ENCODE data around the gene ATG10.

Gene ATG10

GRCh38 chr5:82162573-82162972 lies 190.8 kb downstream of the ATG10 start:
- H3K27ac Mint-ChIP-seq = peak overlapping the region; percentile 66 to 99 (median 80)
- no peak for TF ChIP-seq CTCF (IDR thresholded peaks at IDR 0.05; ENCODE audit: unreplicated experiment in 3 of 3)
- no peaks in the 10 kb centered on the region for H3K36me3 Mint-ChIP-seq (ENCODE audit: low read depth)
- no peak overlapping the region for H3K4me3 Mint-ChIP-seq
- H3K9me3 Mint-ChIP-seq = no peaks in the 10 kb centered on the region
- peaks cover 43% of the 10 kb centered on the region for H3K4me1 Mint-ChIP-seq
- H3K27me3 Mint-ChIP-seq (ENCODE audit: low read depth) = no peaks in the 10 kb centered on the region

DNA sequence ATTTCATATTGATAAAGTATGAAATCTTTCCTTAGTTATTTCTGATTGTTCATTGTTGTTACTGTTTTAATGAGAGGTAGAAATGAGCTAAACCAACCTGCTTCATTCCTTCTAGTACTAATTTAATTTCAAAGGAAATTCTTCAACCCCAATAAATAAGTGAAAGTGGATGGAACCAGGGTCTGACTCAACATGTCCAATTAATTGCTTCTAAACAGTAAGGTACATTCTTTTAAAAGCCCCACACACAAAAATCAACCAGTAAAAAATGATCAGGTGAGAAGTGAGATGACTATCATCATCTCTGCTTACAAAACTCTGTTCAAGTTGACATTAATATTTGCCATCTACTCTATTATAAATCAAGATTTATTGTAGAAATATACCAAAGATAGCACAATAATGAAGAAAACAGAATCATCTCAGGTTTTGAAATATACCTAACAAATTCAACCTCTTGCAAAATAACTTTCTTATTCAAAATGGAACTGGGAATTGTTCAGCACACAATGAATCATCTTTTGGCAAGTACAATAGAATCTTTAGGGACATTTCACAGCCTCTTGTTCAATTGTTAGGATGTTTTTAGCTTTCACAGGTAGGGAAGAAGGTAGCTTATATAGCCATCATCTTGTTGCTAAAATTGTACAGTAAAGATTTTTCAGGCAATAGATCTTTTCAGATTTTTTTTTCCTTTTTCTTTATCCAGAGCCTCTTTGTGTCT lies 191.8 kb downstream of the ATG10 start:
- Mint-ChIP-seq H3K4me3 (no peak overlapping the region), H3K9me3 (no peaks in the 10 kb centered on the region), H3K27me3 (ENCODE audit: low read depth) (no peaks in the 10 kb centered on the region), H3K36me3 (ENCODE audit: low read depth) (no peaks in the 10 kb centered on the region), H3K4me1 (peaks cover 54% of the 10 kb centered on the region), H3K27ac (peak overlapping the region; percentile 93 to 99 (median 98))
- TF ChIP-seq CTCF (IDR thresholded peaks at IDR 0.05; ENCODE audit: unreplicated experiment in 3 of 3) = no peak

- Mint-ChIP-seq H3K27ac (peak overlapping the region; percentile 96 to 99 (median 98)), H3K4me1 (peaks cover 56% of the 10 kb centered on the region), H3K9me3 (no peaks in the 10 kb centered on the region), H3K27me3 (ENCODE audit: low read depth) (no peaks in the 10 kb centered on the region), H3K36me3 (ENCODE audit: low read depth) (no peaks in the 10 kb centered on the region), H3K4me3 (peak overlapping the region in 1 of 3 experiments; percentile 24)
- no peak for TF ChIP-seq CTCF (IDR thresholded peaks at IDR 0.05; ENCODE audit: unreplicated experiment in 3 of 3)
Observed at GRCh38 chr5:82164176-82164976, 192.6 kb downstream of the ATG10 start.

- peaks cover 56% of the 10 kb centered on the region for H3K4me1 Mint-ChIP-seq
- no peaks in the 10 kb centered on the region for H3K9me3 Mint-ChIP-seq
- peak overlapping the region; percentile 96 to 99 (median 98) for H3K27ac Mint-ChIP-seq
- no peak for TF ChIP-seq CTCF (IDR thresholded peaks at IDR 0.05; ENCODE audit: unreplicated experiment in 3 of 3)
- H3K36me3 Mint-ChIP-seq (ENCODE audit: low read depth) = no peaks in the 10 kb centered on the region
- H3K4me3 Mint-ChIP-seq = no peak overlapping the region
- H3K27me3 Mint-ChIP-seq (ENCODE audit: low read depth) = no peaks in the 10 kb centered on the region
Observed at GRCh38 chr5:82164977-82165713, 193.3 kb downstream of the ATG10 start.

- peak overlapping the region in 1 of 3 experiments; percentile 10 for H3K4me3 Mint-ChIP-seq
- H3K36me3 Mint-ChIP-seq (ENCODE audit: low read depth) = no peaks in the 10 kb centered on the region
- H3K9me3 Mint-ChIP-seq = no peaks in the 10 kb centered on the region
- peak; percentile 81 to 85 (median 85) for TF ChIP-seq CTCF (IDR thresholded peaks at IDR 0.05; ENCODE audit: unreplicated experiment in 3 of 3)
- no peaks in the 10 kb centered on the region for H3K27me3 Mint-ChIP-seq (ENCODE audit: low read depth)
- peaks cover 56% of the 10 kb centered on the region for H3K4me1 Mint-ChIP-seq
- peak overlapping the region; percentile 96 to 99 (median 98) for H3K27ac Mint-ChIP-seq
Observed at GRCh38 chr5:82165740-82166530, 194.1 kb downstream of the ATG10 start.
